ENCODE results near the gene XPR1. TPM values are rescaled to one million over a fixed set of nuclear protein-coding genes. Genes with fewer than 3 reads are reported as not detected.

The XPR1 gene
- total and polyA plus RNA-seq, 8 donors: 0.92 to 27.0 (median 4.5) TPM

DNA sequence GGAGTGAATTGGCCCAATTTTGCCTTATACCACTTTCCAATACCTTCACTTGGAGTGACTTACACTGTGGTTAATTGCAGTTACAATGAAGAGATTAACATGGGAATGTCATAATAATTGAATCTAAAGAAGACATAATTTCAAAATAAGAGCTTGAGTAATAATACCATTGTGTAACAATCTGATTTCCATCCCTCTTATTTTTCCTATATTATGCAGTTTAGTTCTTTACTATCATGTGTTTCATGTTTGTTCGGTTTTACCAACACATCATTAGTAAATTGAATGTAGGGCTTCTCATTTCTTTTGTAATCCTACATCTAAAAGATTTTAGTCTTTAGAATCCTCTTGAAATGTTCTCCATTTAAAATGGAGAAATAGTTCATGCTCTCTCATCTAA, 19.2 kb upstream of the XPR1 start:
- intact Hi-C loops (cut with DNase I; ENCODE audit: low total_unique reads): no loop called here
- Histone ChIP-seq H3K4me1 (peaks cover 0 to 25% (median 17%) of the 10 kb centered on the region in 4 donors), H3K27me3 (no peaks in the 10 kb centered on the region), H3K4me3 (no peak overlapping the region), H3K27ac (no peak overlapping the region), H3K9me3 (no peaks in the 10 kb centered on the region), H3K36me3 (no peaks in the 10 kb centered on the region)
- no peak for DNase-seq
- 93 to 100% (median 96%) methylated on average over 1 of the region's 1 CpG for WGBS, 5 donors
- TF ChIP-seq EP300 (IDR thresholded peaks at IDR 0.05) (no peak), POLR2AphosphoS5 (IDR thresholded peaks at IDR 0.05) (no peak), POLR2A (IDR thresholded peaks at IDR 0.05) (no peak)
- TF ChIP-seq, protein P1, sequence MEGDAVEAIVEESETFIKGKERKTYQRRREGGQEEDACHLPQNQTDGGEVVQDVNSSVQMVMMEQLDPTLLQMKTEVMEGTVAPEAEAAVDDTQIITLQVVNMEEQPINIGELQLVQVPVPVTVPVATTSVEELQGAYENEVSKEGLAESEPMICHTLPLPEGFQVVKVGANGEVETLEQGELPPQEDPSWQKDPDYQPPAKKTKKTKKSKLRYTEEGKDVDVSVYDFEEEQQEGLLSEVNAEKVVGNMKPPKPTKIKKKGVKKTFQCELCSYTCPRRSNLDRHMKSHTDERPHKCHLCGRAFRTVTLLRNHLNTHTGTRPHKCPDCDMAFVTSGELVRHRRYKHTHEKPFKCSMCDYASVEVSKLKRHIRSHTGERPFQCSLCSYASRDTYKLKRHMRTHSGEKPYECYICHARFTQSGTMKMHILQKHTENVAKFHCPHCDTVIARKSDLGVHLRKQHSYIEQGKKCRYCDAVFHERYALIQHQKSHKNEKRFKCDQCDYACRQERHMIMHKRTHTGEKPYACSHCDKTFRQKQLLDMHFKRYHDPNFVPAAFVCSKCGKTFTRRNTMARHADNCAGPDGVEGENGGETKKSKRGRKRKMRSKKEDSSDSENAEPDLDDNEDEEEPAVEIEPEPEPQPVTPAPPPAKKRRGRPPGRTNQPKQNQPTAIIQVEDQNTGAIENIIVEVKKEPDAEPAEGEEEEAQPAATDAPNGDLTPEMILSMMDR (IDR thresholded peaks at IDR 0.05): no peak

DNA sequence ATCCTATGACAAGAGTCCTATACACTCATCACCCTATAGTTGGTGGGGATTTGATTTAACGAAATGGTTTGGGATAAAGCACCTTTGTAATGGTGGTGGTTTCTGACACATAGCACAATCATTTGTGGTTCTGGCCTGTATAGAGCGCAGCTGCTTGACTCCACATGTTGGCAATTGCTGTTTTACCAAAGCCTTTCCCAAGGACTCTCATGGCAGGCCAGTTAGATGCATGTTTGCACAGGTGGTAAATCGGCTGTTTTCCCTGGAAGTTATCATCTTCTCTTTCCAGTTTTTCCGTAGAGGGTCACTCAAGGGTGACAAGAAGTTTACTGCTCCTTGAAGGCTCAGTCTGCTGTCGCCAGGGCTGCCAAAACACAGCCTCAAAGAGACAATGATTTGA, 17.1 kb upstream of the XPR1 start:
- TF ChIP-seq POLR2A (IDR thresholded peaks at IDR 0.05) (no peak), EP300 (IDR thresholded peaks at IDR 0.05) (no peak), POLR2AphosphoS5 (IDR thresholded peaks at IDR 0.05) (no peak)
- TF ChIP-seq, protein P1 (IDR thresholded peaks at IDR 0.05): no peak
- Histone ChIP-seq H3K4me3 (no peak overlapping the region), H3K27me3 (no peaks in the 10 kb centered on the region), H3K4me1 (peaks cover 0 to 25% (median 17%) of the 10 kb centered on the region in 4 donors), H3K36me3 (no peaks in the 10 kb centered on the region), H3K27ac (no peak overlapping the region), H3K9me3 (no peaks in the 10 kb centered on the region)
- WGBS, 5 donors: 45 to 56% (median 49%) methylated on average over 5 of the region's 5 CpGs
- no peak for DNase-seq
- intact Hi-C loops (cut with DNase I; ENCODE audit: low total_unique reads): no loop called here

DNA sequence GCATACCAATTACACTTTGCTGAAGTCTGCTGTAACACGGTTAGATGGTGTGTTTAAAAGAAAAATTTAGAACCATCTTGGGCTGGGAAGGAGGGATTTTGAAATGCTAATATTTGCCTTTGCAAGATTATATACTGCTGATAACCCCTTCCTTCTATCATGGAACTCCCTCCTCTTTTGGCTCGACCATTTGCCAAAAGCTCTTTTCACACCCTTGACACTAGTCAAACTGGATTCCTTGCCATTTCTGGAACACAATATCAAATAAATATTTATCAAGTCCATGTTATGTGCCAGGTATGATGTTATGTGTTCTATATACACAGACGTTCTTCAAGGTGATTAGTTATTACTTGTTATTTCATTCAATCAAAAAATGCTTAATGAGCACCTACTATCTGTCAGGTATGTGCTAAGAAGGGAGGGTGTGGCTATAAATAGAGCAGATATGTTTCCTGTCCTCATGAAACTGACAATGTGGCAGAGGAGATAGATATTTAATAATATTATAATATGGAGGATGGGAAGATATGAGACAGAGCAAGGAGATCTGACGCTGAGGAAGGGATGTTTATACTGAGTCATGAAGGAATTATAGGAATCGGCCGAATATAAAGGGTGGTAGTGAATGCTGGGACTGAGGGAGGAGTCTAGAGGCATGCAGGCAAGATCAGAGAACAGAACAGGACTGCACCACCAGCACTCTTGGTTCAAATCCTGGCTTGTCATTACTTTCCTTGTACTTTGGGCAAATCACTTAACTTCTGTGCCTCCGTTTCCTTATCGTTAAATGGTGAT, 16.1 kb upstream of the XPR1 start:
- no peaks in the 10 kb centered on the region for H3K9me3 ChIP-seq
- H3K27ac ChIP-seq: no peak overlapping the region
- no peak overlapping the region for H3K4me3 ChIP-seq
- TF ChIP-seq POLR2AphosphoS5 (IDR thresholded peaks at IDR 0.05): peak in 1 of 3 donors; percentile 12
- TF ChIP-seq, protein P1 (IDR thresholded peaks at IDR 0.05): no peak
- no peak for TF ChIP-seq POLR2A (IDR thresholded peaks at IDR 0.05)
- H3K27me3 ChIP-seq: no peaks in the 10 kb centered on the region
- 26 to 41% (median 35%) methylated on average over 8 of the region's 8 CpGs for WGBS, 5 donors
- H3K36me3 ChIP-seq: no peaks in the 10 kb centered on the region
- DNase-seq: no peak
- H3K4me1 ChIP-seq: peaks cover 0 to 25% (median 17%) of the 10 kb centered on the region in 4 donors
- intact Hi-C loops (cut with DNase I; ENCODE audit: low total_unique reads): no loop called here

DNA sequence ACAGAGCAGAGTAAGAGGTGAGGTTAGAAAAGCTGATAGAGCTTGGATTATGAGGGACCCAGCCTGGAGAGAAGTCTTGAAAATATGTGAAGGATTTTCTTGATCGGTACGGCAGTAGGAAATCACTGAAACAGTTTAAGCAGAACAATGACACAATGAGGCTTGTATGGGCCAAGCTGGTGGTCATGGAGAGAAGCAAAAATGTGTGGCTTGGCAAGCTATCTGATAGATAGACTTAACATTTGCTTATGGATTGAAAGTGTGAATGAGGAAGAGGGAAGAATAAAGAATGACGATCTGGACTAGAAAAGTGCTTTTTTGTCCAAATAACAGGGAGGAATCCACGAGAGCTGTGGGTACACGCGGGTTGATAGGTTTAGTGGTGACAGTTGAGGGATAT, 15.4 kb upstream of the XPR1 start:
- Histone ChIP-seq H3K4me1 (peaks cover 0 to 25% (median 17%) of the 10 kb centered on the region in 4 donors), H3K4me3 (no peak overlapping the region), H3K9me3 (no peaks in the 10 kb centered on the region), H3K36me3 (no peaks in the 10 kb centered on the region), H3K27ac (no peak overlapping the region), H3K27me3 (no peaks in the 10 kb centered on the region)
- WGBS, 5 donors: 40 to 68% (median 57%) methylated on average over 6 of the region's 6 CpGs
- intact Hi-C loops (cut with DNase I; ENCODE audit: low total_unique reads): no loop called here
- TF ChIP-seq POLR2AphosphoS5 (IDR thresholded peaks at IDR 0.05) (no peak), EP300 (IDR thresholded peaks at IDR 0.05) (no peak)
- DNase-seq: no peak
